Trophoblast cell (in vitro differentiated cells and primary cell): ENCODE results near the gene NDUFC2.

Experiments
- DNase-seq, 2 donors: peaks; one replicate each; pipeline ENCODE4 v3.0.0-alpha.2; 2016
- H2AFZ ChIP-seq: 2 replicates; pipeline ENCODE4 v1.6.1; 2013; ENCODE audit warnings: low read length, moderate library complexity, mild to moderate bottlenecking; ENCODE audit not compliant: insufficient read depth, poor library complexity
- H2AK5ac ChIP-seq: 2 replicates; pipeline ENCODE4 v1.6.1; 2013; ENCODE audit warnings: mild to moderate bottlenecking, low read length
- H2BK120ac ChIP-seq: 2 replicates; pipeline ENCODE4 v1.6.1; 2013; ENCODE audit warnings: low read length, mild to moderate bottlenecking, moderate library complexity; ENCODE audit not compliant: insufficient read depth, poor library complexity
- H2BK12ac ChIP-seq: 2 replicates; pipeline ENCODE4 v1.6.1; 2013; ENCODE audit warnings: mild to moderate bottlenecking, low read length, moderate library complexity
- H2BK5ac ChIP-seq: 2 replicates; pipeline ENCODE4 v1.6.1; 2013; ENCODE audit warnings: low read length, low read depth, moderate library complexity, mild to moderate bottlenecking; ENCODE audit not compliant: poor library complexity
- H3K14ac ChIP-seq: 2 replicates; pipeline ENCODE4 v1.6.1; 2013; ENCODE audit warnings: mild to moderate bottlenecking, low read length
- H3K18ac ChIP-seq: 2 replicates; pipeline ENCODE4 v1.6.1; 2013; ENCODE audit warnings: mild to moderate bottlenecking, low read length
- H3K23ac ChIP-seq: 2 replicates; pipeline ENCODE4 v1.6.1; 2013; ENCODE audit warnings: low read length
- H3K27ac ChIP-seq: 2 replicates; pipeline ENCODE4 v1.5.1; 2013; ENCODE audit warnings: low read depth, mild to moderate bottlenecking, inconsistent platforms, low read length, moderate library complexity
- H3K27me3 ChIP-seq: 2 replicates; pipeline ENCODE4 v1.6.1; 2013; ENCODE audit warnings: inconsistent platforms, mild to moderate bottlenecking, low read length, moderate library complexity; ENCODE audit not compliant: insufficient read depth
- H3K36me3 ChIP-seq, 2 experiments: 1 replicate in 1 of 2; 2 replicates in 1 of 2; pipeline ENCODE4 v1.6.1; 2013; ENCODE audit warnings: low read length in 2 of 2, mild to moderate bottlenecking in 2 of 2, moderate library complexity in 1 of 2; ENCODE audit not compliant: insufficient read depth in 2 of 2, control insufficient read depth in 1 of 2
- H3K4ac ChIP-seq: 2 replicates; pipeline ENCODE4 v1.6.1; 2013; ENCODE audit warnings: low read depth, mild to moderate bottlenecking, low read length, moderate library complexity
- H3K4me1 ChIP-seq, 2 experiments: 1 replicate in 1 of 2; 2 replicates in 1 of 2; pipeline ENCODE4 v1.6.1; 2013; ENCODE audit warnings: low read length in 2 of 2, mild to moderate bottlenecking in 2 of 2, moderate library complexity in 1 of 2; ENCODE audit not compliant: insufficient read depth in 2 of 2, control insufficient read depth in 1 of 2
- H3K4me2 ChIP-seq: 2 replicates; pipeline ENCODE4 v1.6.1; 2013; ENCODE audit warnings: inconsistent platforms, mild to moderate bottlenecking, low read length, moderate library complexity
- H3K4me3 ChIP-seq: 2 replicates; pipeline ENCODE4 v1.5.1; 2013; ENCODE audit warnings: mild to moderate bottlenecking, low read depth, low read length, inconsistent platforms
- H3K79me1 ChIP-seq: one replicate; pipeline ENCODE4 v1.6.1; 2013; ENCODE audit warnings: low read length
- H3K79me2 ChIP-seq: 2 replicates; pipeline ENCODE4 v1.6.1; 2013; ENCODE audit warnings: low read length, mild to moderate bottlenecking; ENCODE audit not compliant: control insufficient read depth, insufficient read depth, poor library complexity
- H3K9ac ChIP-seq: 2 replicates; pipeline ENCODE4 v1.6.1; 2013; ENCODE audit warnings: mild to moderate bottlenecking, low read length
- H3K9me3 ChIP-seq: 2 replicates; pipeline ENCODE4 v1.6.1; 2013; ENCODE audit warnings: low read depth, mild to moderate bottlenecking, control low read depth, inconsistent platforms, low read length; ENCODE audit not compliant: insufficient read depth
- H4K12ac ChIP-seq: 2 replicates; pipeline ENCODE4 v1.6.1; 2013; ENCODE audit warnings: low read depth, mild to moderate bottlenecking, low read length, moderate library complexity
- H4K8ac ChIP-seq: 2 replicates; pipeline ENCODE4 v1.6.1; 2013; ENCODE audit warnings: low read depth, mild to moderate bottlenecking, low read length, moderate library complexity
- H4K91ac ChIP-seq: one replicate; pipeline ENCODE4 v1.6.1; 2013; ENCODE audit warnings: low read depth, mild to moderate bottlenecking, low read length, moderate library complexity
- WGBS: extraction: QIAGEN DNeasy Blood & Tissue Kit; methylation state at CpG from one replicate; pipeline ENCODE4 v1.1.7; 2013; ENCODE audit warnings: missing lambda C conversion rate; ENCODE audit not compliant: insufficient read length, insufficient coverage; ENCODE audit errors: extremely low coverage; 5-methylcytosine and 5-hydroxymethylcytosine counted together

NDUFC2 gene

DNA sequence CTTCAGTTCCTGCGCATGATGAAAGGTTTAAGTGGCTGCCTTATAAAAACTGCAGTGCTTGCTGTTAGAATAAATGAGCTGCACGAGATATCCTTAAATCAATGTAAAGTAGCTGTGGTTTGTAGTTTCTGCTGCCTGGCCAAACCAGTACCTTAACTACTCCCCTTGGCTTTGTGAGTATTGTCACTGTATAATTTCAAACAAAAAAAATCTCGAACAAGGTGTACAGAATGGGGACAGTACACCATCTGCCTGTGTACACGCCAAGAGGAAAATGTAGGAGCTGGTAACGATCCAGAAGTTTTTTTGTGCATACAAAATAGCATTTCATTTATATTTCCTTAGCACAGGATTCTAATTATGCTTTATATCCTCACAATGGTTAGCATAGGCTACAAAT, 20.6 kb upstream of the NDUFC2 start:
- Histone ChIP-seq H3K9me3 (no peaks in the 10 kb centered on the region), H3K79me2 (no peaks in the 10 kb centered on the region), H2AK5ac (no peak overlapping the region), H3K4ac (no peak overlapping the region), H3K4me3 (no peak overlapping the region), H3K36me3 (peaks cover 6 to 8% of the 10 kb centered on the region in 2 experiments), H2BK12ac (no peak overlapping the region), H3K4me2 (no peak overlapping the region), H3K4me1 (no peaks in the 10 kb centered on the region), H3K79me1 (no peaks in the 10 kb centered on the region), H3K27me3 (no peaks in the 10 kb centered on the region), H3K9ac (no peak overlapping the region), H3K18ac (no peak overlapping the region), H4K8ac (no peak overlapping the region), H2AFZ (no peak overlapping the region), H3K27ac (no peak overlapping the region), H3K23ac (no peak overlapping the region), H2BK5ac (no peak overlapping the region), H3K14ac (no peak overlapping the region), H4K12ac (no peak overlapping the region), H2BK120ac (no peak overlapping the region), H4K91ac (no peak overlapping the region)
- no peak for DNase-seq
- no CpG with 5 or more reads among the region's 5 CpGs for WGBS

DNA sequence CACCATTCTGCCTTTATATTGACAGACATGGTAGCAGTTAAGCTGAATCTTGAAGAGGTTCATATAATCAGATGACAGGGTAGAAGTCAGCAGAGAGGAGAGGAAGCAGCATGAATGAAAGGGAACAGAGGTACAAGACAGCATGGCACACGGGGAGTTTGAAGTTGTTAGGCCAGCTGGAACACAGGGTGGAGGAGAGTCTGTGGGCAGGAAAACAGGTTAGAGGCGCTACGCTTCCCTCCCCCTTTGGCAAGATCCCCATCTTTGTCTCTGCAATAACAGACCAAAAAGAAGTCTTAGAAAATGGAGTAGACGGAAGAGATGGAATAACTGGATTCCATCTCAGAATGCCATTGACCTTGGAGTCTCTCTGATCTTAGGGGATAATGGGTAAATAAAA, 20.0 kb upstream of the NDUFC2 start:
- Histone ChIP-seq H4K12ac (no peak overlapping the region), H3K4me1 (no peaks in the 10 kb centered on the region), H2BK120ac (no peak overlapping the region), H3K14ac (no peak overlapping the region), H3K79me2 (no peaks in the 10 kb centered on the region), H2BK12ac (no peak overlapping the region), H3K9ac (no peak overlapping the region), H2AFZ (no peak overlapping the region), H2AK5ac (no peak overlapping the region), H3K27ac (no peak overlapping the region), H3K4me2 (no peak overlapping the region), H3K18ac (no peak overlapping the region), H3K9me3 (no peaks in the 10 kb centered on the region), H3K4ac (no peak overlapping the region), H3K36me3 (peaks cover 6 to 8% of the 10 kb centered on the region in 2 experiments), H3K4me3 (no peak overlapping the region), H3K79me1 (no peaks in the 10 kb centered on the region), H3K27me3 (no peaks in the 10 kb centered on the region), H4K91ac (no peak overlapping the region), H3K23ac (no peak overlapping the region), H4K8ac (no peak overlapping the region), H2BK5ac (no peak overlapping the region)
- DNase-seq = no peak
- WGBS = no CpG with 5 or more reads among the region's 4 CpGs

DNA sequence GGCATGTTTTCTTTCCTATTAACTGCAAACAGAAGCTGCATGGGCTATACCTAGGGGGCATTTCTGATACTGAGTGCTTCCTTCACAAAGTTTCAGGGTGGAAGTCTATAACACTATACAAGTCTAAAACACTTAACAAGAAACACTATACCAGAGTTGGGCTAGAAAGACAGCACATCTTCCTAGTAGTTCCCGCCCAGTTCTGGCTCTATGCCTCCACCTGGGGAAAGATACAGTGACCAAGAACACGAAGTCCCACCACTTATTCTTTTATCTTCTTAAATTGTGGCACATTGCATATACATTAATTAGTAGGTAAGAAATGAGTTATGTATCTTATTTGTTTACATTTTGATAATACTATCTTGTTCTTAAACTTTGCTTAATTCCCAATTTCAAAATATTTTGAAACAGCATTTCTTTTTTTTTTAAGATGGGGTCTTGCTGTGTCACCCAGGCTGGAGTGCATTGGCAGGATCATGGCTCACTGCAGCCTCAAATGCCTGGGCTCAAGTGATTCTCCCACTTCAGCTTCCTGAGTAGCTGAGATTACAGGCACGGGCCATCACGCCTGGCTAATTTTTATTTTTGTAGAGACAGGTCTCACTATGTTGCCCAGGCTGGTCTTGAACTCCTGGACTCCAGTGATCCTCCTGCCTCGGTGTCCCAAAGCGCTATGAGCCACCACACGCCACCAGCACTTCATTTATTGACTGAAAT, 18.2 kb upstream of the NDUFC2 start:
- Histone ChIP-seq H3K27me3 (no peaks in the 10 kb centered on the region), H3K14ac (no peak overlapping the region), H2BK12ac (no peak overlapping the region), H3K4me3 (no peak overlapping the region), H2AK5ac (no peak overlapping the region), H4K12ac (no peak overlapping the region), H3K9ac (no peak overlapping the region), H4K91ac (no peak overlapping the region), H3K23ac (no peak overlapping the region), H3K79me2 (no peaks in the 10 kb centered on the region), H3K4me2 (no peak overlapping the region), H3K4me1 (no peaks in the 10 kb centered on the region), H3K4ac (no peak overlapping the region), H3K27ac (no peak overlapping the region), H2BK120ac (no peak overlapping the region), H3K18ac (no peak overlapping the region), H2BK5ac (no peak overlapping the region), H3K36me3 (peaks cover 6% of the 10 kb centered on the region in 2 experiments), H3K9me3 (no peaks in the 10 kb centered on the region), H2AFZ (no peak overlapping the region), H4K8ac (no peak overlapping the region), H3K79me1 (no peaks in the 10 kb centered on the region)
- WGBS = no CpG with 5 or more reads among the region's 7 CpGs
- DNase-seq = no peak

DNA sequence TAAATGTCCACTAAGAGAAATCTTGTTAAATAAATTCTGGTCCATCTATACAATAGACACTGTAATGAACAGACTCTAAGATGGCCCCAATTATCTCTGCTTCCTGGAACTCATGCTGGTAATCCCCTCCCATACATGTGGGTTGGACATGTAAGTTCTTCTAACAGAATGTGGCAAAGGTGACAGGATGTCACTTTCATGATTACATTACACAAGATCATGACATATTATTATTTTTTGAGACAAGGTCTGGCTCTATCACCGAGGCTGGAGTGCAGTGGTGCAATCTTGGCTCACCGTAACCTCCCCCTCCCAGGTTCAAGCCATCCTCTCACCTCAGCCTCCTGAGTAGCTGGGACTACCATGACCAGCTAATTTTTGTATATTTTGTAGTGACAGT, 14.6 kb upstream of the NDUFC2 start:
- Histone ChIP-seq H4K8ac (no peak overlapping the region), H3K4me3 (no peak overlapping the region), H3K4me2 (no peak overlapping the region), H2BK5ac (no peak overlapping the region), H3K79me1 (peaks cover 2% of the 10 kb centered on the region), H3K36me3 (peaks cover 0 to 2% of the 10 kb centered on the region in 2 experiments), H3K4ac (no peak overlapping the region), H2AFZ (no peak overlapping the region), H2BK120ac (no peak overlapping the region), H4K12ac (no peak overlapping the region), H3K27ac (no peak overlapping the region), H3K9me3 (no peaks in the 10 kb centered on the region), H3K4me1 (peaks cover 0 to 2% of the 10 kb centered on the region in 2 experiments), H3K14ac (no peak overlapping the region), H3K9ac (no peak overlapping the region), H3K23ac (no peak overlapping the region), H4K91ac (no peak overlapping the region), H2AK5ac (no peak overlapping the region), H3K18ac (no peak overlapping the region), H3K27me3 (no peaks in the 10 kb centered on the region), H2BK12ac (no peak overlapping the region), H3K79me2 (no peaks in the 10 kb centered on the region)
- DNase-seq = no peak
- no CpG with 5 or more reads among the region's 2 CpGs for WGBS
